ENCODE data around the gene FXYD6.

FXYD6 gene

GRCh38 chr11:117827521-117828511 lies 48.6 kb downstream of the FXYD6 start:
- DNase-seq (ENCODE audit: low spot score), result no peak
- ChIA-PET POLR2A (ENCODE audit: low non-redundant PET) (no interaction called here), CTCF (interaction anchor here (0.8 to 1.5 kb wide), 4 partner anchors 11 to 401 kb away, joined by 3 to 4 read pairs (median 3); no protein-coding TSS in a partner anchor)
- TF ChIP-seq CTCF (conservative IDR thresholded peaks at IDR 0.05; ENCODE audit: low read depth), result no peak
- H3K27ac ChIP-seq, result no peak overlapping the region

- TF ChIP-seq CTCF (conservative IDR thresholded peaks at IDR 0.05; ENCODE audit: low read depth), result no peak
- no peak overlapping the region for H3K27ac ChIP-seq
- POLR2A ChIA-PET (ENCODE audit: low non-redundant PET), result no interaction called here
- DNase-seq (ENCODE audit: low spot score), result no peak
- CTCF ChIA-PET, result interaction anchor here (0.6 to 1.5 kb wide), 3 partner anchors 10 to 400 kb away, joined by 3 to 4 read pairs (median 3); no protein-coding TSS in a partner anchor
Measured at GRCh38 chr11:117826832-117827231, 49.6 kb downstream of the FXYD6 start.

DNA sequence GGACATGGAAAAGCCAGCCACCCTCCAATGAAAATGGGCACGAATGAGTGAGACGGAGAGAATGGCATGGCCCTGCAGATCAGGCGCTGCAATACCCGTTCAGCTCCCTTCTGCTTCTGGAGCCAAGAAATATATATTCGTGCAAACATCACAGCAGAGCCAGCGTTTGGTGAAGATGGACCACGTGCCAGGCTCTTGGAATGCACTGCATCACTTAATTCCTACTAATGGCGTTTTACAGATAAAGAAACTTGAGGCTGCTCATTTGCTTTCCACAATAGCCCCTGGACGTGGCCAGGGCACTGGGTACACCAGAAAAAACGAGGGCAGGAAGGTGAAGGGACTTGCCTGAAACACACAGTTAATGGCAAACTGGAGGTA lies 50.3 kb downstream of the FXYD6 start:
- DNase-seq (ENCODE audit: low spot score), result no peak
- TF ChIP-seq CTCF (conservative IDR thresholded peaks at IDR 0.05; ENCODE audit: low read depth), result no peak
- ChIA-PET POLR2A (ENCODE audit: low non-redundant PET) (no interaction called here), CTCF (interaction anchor here (0.6 kb wide), 2 partner anchors 227 to 454 kb away, joined by 4 to 5 read pairs; no protein-coding TSS in a partner anchor)
- no peak overlapping the region for H3K27ac ChIP-seq

DNA sequence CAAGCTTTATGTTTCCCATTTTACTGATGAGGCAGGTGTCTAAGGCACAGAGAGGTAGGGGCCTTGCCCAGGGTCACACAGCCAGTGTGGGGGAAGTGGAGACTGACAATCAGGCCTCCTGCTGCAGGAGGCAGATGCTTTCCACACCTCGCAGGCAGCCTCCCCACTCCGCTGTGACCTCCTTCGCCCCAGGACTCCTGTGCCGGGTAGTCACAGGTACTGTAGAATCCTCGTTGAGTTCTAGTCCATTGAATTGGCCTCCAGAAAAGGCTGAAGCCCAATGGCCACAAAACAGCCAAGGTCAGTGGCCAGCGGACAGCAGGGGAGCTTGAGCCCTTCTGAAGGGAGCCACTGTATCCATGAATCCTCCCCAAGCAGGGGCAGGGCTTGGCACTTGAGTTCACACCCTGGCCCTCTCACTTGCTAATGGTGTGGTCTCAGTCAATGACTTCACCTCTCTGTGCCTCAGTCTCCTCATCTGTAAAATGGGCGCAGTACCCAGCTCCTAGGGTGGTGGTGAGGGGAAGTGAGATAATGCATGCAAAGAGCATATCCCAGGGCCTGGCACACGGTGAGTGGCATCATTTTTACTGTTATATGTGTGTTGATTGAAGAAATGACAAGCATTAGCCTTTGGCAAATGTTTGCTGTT lies 50.8 kb downstream of the FXYD6 start:
- POLR2A ChIA-PET (ENCODE audit: low non-redundant PET), result no interaction called here
- CTCF ChIA-PET, result interaction anchor here (0.6 kb wide), 1 partner anchor 454 kb away, joined by 5 read pairs; no protein-coding TSS in a partner anchor
- no peak for DNase-seq (ENCODE audit: low spot score)
- H3K27ac ChIP-seq, result no peak overlapping the region
- no peak for TF ChIP-seq CTCF (conservative IDR thresholded peaks at IDR 0.05; ENCODE audit: low read depth)

- H3K27ac ChIP-seq, result no peak within 1 kb of the TSS
- CTCF ChIA-PET, result interaction anchor here (0.6 to 4.1 kb wide), 2 partner anchors 39 to 122 kb away, joined by 3 to 20 read pairs; no protein-coding TSS in a partner anchor
- POLR2A ChIA-PET (ENCODE audit: low non-redundant PET), result no interaction called here
- DNase-seq (ENCODE audit: low spot score), result no peak
- no peak for TF ChIP-seq CTCF (conservative IDR thresholded peaks at IDR 0.05; ENCODE audit: low read depth)
Measured at GRCh38 chr11:117824571-117825537, 51.6 kb downstream of the FXYD6 start, which contains the start of gene FXYD2. TSS of gene FXYD2 (minus strand) at chr11:117824744. CDS start at chr11:117824678, 66 bp downstream.

All from RWPE1 (cell line).